ENCODE data around the gene SMTN.

GRCh38 chr22:31100762-31101525, 19.8 kb downstream of the SMTN start:
- TF ChIP-seq CTCF (IDR thresholded peaks at IDR 0.05) (no peak), POLR2A (IDR thresholded peaks at IDR 0.05) (no peak), EP300 (IDR thresholded peaks at IDR 0.05) (no peak)
